Stimulated activated CD8-positive, alpha-beta memory T cell treated with anti-CD3 and anti-CD28 coated beads, Interleukin-4, amount 100 ng/mL, for 4 hours (primary cell): ENCODE measurements around the gene MEGF10.

Experiments
- DNase-seq, 2 donors: peaks; one replicate each; pipeline ENCODE4 v3.0.0-alpha.2; 2020; ENCODE audit warnings: low read depth in 2 of 2, low spot score in 1 of 2

The MEGF10 gene

GRCh38 chr5:127409921-127410675, 119.5 kb downstream of the MEGF10 start:
- DNase-seq = no peak

- no peak for DNase-seq
Observed at GRCh38 chr5:127410959-127411358, 120.4 kb downstream of the MEGF10 start.

- no peak for DNase-seq
Observed at GRCh38 chr5:127411381-127411780, 120.8 kb downstream of the MEGF10 start.

GRCh38 chr5:127412698-127413097, 122.1 kb downstream of the MEGF10 start:
- DNase-seq = no peak

GRCh38 chr5:127415034-127415433, 124.4 kb downstream of the MEGF10 start:
- DNase-seq = no peak

GRCh38 chr5:127416906-127417305, 126.3 kb downstream of the MEGF10 start:
- DNase-seq = no peak

GRCh38 chr5:127417528-127417927, 126.9 kb downstream of the MEGF10 start:
- no peak for DNase-seq

- no peak for DNase-seq
Observed at GRCh38 chr5:127418367-127418766, 127.8 kb downstream of the MEGF10 start.

GRCh38 chr5:127418974-127419682, 128.5 kb downstream of the MEGF10 start:
- DNase-seq = no peak

- no peak for DNase-seq
Observed at GRCh38 chr5:127419683-127420257, 129.2 kb downstream of the MEGF10 start.

- DNase-seq = no peak
Observed at GRCh38 chr5:127420758-127421157, 130.2 kb downstream of the MEGF10 start.

- no peak for DNase-seq
Observed at GRCh38 chr5:127421471-127421870, 130.9 kb downstream of the MEGF10 start.

- DNase-seq = no peak
Observed at GRCh38 chr5:127423173-127423798, 132.7 kb downstream of the MEGF10 start.

- DNase-seq = no peak
Observed at GRCh38 chr5:127425037-127425436, 134.4 kb downstream of the MEGF10 start.

GRCh38 chr5:127425868-127426267, 135.3 kb downstream of the MEGF10 start:
- no peak for DNase-seq

GRCh38 chr5:127426661-127427060, 136.1 kb downstream of the MEGF10 start:
- DNase-seq = no peak

- no peak for DNase-seq
Observed at GRCh38 chr5:127428276-127428675, 137.7 kb downstream of the MEGF10 start.

- DNase-seq = no peak
Observed at GRCh38 chr5:127428748-127429147, 138.2 kb downstream of the MEGF10 start.

- no peak for DNase-seq
Observed at GRCh38 chr5:127429928-127430327, 139.3 kb downstream of the MEGF10 start.

GRCh38 chr5:127430627-127431026, 140.0 kb downstream of the MEGF10 start:
- DNase-seq = no peak

- no peak for DNase-seq
Observed at GRCh38 chr5:127431977-127432585, 141.5 kb downstream of the MEGF10 start.
